A673 (cell line): ENCODE results near the gene P2RX2.

Experiments used
- EZH2 ChIP-seq: fragments of 200-600 bp; sonication (generic); IDR thresholded peaks from 2 replicates; pipeline ENCODE4 v1.6.1; 2017; ENCODE audit warnings: borderline replicate concordance, low read depth, mild to moderate bottlenecking, mixed read lengths, antibody characterized with exemption, low read length; ENCODE audit not compliant: poor library complexity, severe bottlenecking
- TF ChIP-seq, protein P1 (sequence below): fragments of 300-800, 200-600 bp; sonication (generic); conservative IDR thresholded peaks from 2 replicates; pipeline ENCODE4 v1.5.1; 2017; ENCODE audit warnings: low read depth, mild to moderate bottlenecking, antibody characterized with exemption, low read length, moderate library complexity, mixed read lengths

GRCh38 chr12:132568826-132569480 is 49.6 kb upstream of the P2RX2 start:
- TF ChIP-seq, protein P1, sequence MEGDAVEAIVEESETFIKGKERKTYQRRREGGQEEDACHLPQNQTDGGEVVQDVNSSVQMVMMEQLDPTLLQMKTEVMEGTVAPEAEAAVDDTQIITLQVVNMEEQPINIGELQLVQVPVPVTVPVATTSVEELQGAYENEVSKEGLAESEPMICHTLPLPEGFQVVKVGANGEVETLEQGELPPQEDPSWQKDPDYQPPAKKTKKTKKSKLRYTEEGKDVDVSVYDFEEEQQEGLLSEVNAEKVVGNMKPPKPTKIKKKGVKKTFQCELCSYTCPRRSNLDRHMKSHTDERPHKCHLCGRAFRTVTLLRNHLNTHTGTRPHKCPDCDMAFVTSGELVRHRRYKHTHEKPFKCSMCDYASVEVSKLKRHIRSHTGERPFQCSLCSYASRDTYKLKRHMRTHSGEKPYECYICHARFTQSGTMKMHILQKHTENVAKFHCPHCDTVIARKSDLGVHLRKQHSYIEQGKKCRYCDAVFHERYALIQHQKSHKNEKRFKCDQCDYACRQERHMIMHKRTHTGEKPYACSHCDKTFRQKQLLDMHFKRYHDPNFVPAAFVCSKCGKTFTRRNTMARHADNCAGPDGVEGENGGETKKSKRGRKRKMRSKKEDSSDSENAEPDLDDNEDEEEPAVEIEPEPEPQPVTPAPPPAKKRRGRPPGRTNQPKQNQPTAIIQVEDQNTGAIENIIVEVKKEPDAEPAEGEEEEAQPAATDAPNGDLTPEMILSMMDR: no peak
- no peak for TF ChIP-seq EZH2
